Stimulated activated CD8-positive, alpha-beta memory T cell treated with anti-CD3 and anti-CD28 coated beads, Interleukin-4, amount 100 ng/mL, for 1 hour (primary cell): Measurements from ENCODE around the gene MAEA.
A peak's percentile ranks its signal among the peaks of the same experiment; 100 is the strongest.
"Not testable (repeated sequence)": the region's sequence is repeated elsewhere in the genome, so short reads cannot be mapped to it uniquely, and the experiment has no call there.

Experiments used
- DNase-seq, 2 donors: peaks; one replicate each; pipeline ENCODE4 v3.0.0-alpha.2; 2020; ENCODE audit warnings: low read depth in 2 of 2, low spot score in 1 of 2

MAEA gene

DNA sequence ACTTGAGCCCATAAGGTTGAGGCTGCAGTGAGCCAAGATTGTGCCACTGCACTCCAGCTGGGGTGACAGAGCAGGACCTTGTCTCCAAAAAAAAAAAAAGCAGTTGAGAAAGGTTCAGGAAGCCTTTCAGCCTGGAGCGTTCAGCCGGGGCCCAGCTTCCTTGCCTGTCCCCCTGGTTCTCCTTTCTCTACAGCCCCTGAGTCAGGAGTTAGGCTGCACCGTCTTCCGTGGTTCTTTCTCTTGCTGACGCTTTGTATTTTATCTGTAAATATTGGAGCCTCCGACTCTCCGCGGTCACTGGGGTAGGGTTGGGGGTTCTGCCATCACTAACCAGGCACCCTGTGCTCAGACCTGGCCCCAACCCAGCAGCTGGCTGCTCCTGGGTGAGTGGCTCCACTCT, 43.6 kb downstream of the MAEA start:
- DNase-seq = no peak

DNA sequence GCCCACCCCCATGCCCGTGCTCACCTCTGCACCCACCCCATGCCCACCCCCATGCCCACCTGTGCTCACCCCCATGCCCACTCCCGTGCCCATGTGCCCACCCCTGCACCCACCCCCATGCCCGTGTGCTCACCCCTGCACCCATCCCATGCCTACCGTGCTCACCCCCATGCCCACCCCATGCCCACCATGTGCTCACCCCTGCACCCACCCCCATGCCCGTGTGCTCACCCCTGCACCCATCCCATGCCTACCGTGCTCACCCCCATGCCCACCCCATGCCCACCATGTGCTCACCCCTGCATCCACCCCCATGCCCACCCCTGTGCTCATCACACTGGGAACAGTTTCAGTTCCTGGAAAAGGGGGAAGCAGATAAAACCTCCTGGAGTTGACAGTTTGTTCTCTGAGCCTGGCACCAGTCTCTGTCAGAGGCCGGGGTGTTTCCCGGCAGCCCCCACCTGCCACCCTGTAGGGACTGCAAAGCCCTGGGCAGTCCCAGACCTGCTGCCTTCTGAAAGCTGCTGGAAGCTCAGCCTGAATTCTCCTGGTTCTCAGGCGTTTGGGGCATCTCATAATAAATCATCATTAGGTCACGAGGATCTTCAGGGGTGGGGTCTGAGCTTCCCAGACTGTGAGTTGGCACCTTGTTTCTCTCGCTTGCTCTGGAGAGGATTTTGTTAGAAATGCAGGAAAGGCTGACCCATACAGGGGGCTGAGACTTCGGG, 44.3 kb downstream of the MAEA start:
- not testable (repeated sequence) for DNase-seq

DNA sequence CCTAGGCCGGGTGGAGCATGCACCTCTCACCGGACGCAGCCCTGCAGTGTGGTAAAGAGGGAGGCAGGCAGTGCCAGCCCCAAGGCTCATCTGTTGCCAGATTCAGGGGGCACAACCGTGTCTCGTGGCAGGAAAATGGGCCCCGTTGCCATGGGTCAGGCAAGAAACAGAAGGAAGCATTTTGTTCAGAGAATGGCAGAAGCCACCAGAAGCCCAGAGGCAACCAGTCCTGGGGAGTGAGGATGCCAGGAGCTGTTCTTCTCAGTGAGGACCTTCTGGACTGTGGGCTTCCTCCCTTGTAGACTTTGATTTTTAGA, 44.8 kb downstream of the MAEA start:
- DNase-seq = no peak

DNA sequence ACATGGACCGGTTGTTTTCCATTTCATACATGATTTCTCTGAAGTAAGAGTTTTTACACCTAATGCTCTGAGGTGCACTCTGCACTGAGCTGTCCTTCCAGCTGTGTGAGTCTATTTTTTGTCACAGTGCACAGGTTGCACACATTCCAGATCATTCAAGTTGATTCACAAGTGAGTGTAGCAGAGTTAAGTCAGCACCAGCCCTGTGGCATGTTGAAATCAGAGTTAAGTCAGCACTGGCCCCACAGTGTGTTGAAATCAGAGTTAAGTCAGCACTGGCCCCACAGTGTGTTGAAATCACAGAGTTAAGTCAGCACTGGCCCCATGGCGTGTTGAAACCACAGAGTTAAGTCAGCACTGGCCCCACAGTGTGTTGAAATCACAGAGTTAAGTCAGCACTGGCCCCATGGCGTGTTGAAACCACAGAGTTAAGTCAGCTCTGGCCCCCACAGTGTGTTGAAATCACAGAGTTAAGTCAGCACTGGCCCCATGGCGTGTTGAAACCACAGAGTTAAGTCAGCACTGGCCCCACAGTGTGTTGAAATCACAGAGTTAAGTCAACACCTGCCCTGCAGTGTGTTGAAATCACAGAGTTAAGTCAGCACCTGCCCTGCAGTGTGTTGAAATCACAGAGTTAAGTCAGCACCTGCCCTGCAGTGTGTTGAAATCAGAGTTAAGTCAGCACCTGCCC, 45.6 kb downstream of the MAEA start:
- not testable (repeated sequence) for DNase-seq

DNA sequence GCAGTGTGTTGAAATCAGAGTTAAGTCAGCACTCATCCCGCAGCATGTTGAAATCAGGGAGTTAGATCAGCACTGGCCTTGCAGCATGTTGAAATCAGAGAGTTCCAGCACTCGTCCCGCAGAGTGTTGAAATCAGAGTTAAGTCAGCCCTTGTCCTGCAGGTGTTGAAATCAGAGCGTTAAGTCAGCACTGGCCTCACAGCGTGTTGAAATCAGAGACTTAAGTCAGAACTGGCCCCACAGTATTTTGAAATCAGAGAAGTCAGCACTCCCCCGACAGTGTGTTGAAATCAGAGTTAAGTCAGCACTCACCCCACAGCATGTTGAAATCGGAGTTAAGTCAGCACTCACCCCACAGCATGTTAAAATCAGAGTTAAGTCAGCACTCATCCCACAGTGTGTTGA, 46.4 kb downstream of the MAEA start:
- no peak for DNase-seq

DNA sequence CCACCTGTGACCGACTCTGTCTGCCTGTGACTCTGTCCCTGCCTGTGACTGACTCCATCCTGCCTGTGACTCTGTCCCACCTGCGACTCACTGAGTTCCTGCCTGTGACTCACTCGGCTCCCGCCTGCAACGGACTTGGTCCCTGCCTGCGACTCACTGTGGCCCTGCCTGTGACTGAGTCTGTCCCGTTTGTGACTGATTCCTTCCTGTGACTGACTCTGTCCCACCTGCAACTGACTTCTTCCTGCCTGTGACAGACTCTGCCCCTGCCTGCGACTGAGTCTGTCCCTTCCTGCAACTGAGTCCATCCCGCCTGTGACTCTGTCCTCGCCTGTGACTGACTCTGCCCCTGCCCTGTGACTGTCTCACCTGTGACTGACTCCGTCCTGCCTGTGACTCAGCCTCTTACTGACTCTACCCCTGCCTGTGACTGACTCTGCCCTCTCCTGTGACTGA, 47.7 kb downstream of the MAEA start:
- peak in 1 of 2 donors; percentile 22 for DNase-seq

DNA sequence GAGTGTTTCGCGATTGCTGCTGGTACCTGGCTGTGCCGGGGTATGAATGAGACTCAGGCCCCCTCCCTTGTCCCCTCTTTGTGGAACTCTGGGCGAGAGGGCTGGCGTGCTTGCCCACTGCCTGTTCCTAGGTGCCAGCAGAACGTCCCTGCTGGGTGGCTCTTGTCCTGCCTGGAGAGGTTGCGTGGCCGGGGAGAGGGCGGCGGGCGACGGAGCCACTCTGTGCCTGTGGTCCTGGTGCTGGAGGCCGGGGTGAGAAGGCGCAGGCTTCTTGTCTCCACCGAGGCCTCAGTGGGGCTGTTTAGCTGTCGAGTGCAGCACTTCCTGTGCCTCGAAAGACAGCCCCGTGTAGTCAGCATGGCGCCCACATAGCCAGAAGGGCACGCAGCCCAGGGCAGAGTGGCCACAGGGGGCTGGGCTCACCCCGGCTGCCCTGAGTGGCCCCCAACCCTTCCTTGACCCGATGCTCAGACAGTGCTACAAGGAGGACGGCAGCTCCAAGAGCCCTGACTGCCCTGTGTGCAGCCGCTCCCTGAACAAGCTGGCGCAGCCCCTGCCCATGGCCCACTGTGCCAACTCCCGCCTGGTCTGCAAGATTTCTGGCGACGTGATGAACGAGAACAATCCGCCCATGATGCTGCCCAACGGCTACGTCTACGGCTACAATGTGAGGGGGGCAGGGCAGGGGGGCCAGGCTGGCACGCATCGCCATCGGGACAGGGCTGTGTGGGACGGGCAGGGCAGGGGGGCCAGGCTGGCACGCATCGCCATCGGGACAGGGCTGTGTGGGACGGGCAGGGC, 48.5 kb downstream of the MAEA start:
- no peak for DNase-seq

DNA sequence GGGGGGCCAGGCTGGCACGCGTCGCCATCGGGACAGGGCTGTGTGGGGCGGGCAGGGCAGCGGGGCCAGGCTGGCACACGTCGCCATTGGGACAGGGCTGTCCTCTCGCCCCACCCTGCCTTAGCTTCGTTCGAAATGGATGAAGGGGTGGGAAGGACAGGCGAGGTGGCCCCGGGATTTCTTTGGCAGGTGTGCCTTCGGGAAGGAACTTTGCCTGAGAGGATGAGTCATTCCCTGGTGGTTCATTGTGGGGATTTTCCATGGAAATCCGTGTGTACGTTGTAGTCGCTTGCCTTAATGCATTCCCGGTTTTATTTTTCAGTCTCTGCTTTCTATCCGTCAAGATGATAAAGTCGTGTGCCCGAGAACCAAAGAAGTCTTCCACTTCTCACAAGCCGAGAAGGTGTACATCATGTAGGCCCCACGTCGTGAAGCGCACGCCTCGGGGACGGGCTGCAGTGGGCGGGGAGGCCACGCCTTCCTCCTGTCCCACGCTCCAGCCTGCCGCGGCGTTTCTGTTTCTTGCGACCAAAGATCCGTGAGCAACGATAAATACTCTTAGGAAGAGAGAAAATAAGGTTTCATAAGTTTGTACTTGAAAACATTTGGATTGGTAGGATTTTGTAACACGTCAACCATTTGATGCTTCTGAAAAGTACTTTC, 49.2 kb downstream of the MAEA start:
- DNase-seq = no peak

DNA sequence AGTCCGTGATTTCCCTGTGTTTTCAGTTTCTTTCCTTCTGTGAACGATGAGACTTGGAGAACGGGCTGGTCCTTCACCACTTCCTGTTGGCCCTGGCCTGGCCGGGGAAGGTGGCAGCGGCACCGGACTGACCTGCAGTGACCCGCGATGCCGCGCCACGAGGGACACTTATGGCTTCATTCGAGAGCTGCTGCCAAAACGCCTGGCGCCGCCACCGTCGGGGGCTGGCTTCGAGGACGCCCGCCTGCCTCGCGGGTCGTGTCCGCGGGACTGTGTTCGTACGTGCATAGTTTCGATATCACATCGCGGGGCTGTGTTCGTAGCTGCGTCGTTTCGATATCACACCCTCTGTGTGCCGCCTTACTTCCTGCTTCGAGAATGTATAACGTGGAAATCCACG, 49.8 kb downstream of the MAEA start:
- DNase-seq = no peak

DNA sequence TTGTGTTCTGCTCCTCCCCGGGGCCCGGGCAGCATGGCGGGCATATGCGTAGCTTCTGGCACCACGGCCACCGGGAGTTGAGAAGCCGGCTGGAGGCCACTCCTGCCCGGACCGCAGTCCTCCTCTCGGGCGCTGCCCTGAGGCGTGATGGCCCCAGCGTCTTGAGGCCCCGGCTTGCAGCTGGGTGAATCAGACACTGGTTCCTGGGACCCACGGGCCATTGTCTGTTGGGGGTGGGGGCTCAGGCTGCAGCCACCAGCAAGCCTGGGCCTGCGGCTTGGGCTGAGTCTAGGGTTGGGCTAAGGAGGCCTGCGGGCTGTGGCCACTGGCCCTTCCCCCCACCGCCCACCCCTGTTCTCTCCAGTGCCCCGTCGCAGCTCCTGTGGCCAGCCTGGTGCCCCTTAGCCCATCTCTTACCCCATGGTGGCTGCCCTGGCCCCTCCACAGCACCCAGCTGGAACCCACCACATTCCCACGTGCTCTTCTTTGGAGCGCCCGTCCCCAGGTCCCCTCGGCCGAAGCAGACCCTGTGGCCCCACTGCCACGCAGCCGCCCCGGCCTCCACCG, 50.6 kb downstream of the MAEA start:
- no peak for DNase-seq

DNA sequence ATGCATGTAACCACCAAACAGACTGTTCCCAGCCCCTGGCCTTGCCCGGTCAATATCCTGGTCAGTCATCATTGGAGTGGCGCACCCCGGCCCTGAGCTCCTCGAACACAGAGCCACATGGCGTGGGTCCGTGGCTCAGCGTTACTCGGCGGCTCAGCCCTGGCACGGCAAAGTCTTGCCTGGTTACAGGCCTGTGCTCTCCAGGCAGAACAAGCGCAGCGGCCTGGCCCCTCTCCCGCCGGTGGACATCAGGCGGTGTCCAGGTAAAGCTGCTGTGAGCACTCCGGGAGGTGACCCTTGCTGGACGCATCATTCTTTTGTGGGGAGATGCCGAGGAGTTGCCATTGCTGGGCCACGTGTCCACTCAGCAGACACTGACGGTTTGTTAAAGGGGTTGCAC, 51.2 kb downstream of the MAEA start:
- DNase-seq = no peak

DNA sequence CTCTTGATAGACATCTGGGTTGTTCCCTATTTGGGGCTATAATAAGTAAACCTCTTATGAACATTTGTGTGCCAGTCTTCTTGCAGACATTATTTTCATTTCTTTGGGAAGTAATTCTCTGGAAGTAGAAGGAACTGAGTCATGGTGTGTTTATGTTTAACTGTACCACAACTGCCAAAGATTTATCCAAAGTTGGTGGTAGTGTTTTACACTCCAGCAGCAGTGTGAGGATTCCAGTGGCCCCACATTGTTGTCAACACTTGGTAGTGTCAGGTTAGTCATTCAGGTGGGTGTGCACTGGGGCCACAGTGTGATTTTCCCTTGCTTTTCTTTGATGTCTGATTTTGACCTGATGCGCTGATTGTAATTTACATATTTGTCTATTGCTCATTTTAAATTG, 52.3 kb downstream of the MAEA start:
- DNase-seq = no peak

DNA sequence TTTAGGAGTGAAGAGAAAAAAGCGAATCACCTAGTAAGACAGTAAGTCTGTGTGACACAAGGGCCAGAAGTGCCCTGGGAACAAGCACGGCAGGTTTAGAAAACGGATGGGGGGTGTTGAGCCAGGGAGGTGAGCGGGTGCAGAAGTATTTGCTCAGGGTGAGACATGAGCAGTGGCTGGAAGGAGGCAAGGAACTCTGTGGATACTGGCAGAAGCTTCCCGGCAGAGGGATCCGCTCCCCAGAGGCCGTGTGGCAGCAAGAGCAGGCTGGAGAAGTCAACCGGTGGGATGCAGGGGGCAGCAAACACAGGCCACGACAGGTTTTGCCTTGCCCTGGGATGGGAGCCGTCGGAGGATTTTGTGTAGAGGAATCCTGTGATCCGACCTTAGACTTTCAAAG, 55.0 kb downstream of the MAEA start:
- DNase-seq = no peak

DNA sequence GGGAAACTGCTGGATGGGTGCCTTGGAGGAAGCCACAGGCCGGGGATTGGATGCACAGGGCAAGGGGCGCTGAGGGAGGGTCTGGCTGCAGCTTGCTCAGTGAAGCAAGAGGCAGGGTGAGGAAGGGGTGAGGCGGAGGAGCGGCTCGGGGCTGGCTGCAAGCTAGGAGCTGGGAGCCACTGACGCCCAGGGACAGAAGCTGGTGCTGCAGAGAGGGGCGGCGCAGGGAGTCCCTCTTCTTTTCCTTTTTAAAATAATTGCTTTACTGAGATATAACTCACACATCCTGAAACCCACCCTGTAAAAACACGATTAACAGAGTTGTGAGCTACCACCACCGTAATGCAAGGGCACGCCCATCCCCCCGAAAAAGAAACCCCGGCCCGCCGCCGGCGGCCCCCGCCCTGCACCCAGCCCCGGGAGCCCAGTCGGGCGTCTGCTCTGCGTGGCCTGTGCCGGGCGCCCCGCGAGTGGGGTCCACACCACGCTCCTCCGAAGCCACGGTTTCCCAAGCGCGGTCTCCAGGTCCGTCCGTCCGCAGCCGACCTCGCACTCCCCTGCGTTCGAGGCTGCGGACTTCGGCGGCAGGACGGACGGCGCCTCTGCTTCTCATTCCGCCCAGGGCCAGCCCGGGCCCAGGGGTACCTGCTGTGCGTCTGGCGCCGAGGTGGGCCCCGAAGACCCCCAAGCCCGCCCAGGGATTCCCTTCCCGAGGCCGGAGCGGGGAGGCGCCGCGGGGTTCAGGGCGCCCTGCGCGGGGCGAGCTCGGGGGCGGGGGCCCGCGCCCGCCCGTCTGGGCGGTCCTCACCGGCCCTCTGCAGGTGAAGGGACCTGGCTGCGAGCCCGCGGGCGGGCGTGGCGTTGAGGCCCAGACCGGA, 56.5 kb downstream of the MAEA start:
- no peak for DNase-seq

DNA sequence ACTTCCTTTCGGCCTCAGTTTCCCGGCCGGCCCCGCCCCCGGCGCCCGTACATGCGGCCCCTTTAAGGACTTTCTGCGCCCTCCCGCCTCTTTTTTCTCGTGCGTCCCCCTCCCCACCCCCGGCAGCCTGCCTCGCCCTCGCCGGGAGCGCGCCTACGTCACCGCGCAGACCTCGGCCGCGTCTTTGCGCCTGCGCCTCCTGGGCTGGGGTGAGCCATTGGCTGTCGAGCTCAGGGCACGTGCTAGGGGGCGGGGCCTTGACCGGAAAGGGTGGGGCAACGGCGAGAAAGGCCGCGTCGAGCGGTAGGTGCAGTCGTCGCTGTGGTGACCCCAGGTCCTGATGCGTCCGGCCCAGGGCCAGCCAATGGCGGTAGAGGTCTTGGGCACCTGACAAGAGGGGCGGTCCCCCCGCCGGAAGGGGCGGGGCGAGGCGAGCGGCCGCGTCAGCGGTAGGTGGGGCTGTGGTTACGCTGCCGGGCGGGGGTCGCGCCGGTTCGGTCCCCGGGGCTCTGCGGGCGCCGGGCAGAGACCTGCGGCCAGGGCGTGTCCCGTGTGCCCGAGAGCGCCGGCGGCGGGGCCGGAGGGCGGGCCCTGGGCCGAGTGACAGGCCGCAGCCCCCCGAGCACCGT, 57.2 kb downstream of the MAEA start, which contains the start of gene UVSSA:
Gene UVSSA (plus strand): TSS at position 428 of the 629 bp plus-strand sequence. CDS start 884 bp downstream, outside the sequence.
- DNase-seq = peak; percentile 100

DNA sequence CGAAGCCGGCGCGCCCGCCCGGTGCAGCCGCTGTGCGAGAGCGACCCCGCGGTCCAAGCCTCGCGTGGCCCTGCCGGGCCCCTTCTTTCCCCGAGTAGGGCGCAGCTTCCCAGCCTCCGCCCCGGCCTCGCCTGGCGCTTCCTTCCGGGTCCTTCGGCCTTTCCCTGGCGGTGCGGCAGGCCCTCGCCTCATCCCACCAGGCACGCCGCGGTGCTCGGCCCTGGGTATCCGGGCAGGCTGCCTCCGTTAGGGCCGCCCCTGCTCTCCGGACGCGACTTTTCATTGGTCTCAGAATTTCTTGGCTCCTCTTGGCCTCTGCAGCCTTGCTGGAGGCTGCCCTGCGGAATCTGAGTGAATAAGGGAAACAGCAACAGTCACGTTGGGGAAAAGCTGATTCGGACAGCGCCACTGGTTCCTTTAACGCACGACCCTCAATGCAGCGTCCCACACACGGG, 57.7 kb downstream of the MAEA start:
- no peak for DNase-seq

DNA sequence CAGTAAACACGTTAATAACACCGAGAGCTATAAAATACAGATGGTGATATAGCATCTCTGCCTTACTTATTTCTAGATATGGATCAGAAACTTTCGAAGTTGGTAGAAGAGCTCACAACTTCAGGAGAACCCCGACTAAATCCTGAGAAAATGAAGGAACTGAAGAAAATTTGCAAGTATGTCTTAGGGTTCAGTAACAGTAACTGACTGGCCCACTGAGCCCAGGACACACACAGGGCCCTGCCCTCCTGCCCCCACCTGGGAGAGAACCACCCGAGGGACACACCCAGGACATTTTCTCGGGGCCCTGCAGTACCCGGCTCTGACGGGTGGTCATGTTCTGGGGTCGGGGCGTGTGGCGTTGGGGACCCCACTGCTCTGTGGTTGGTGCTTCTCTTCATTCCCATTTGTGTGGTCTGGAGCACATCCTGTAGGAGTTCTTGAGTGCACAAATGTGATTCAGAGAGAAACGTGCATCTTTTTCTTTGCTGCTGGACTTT, 58.4 kb downstream of the MAEA start:
- DNase-seq = no peak

DNA sequence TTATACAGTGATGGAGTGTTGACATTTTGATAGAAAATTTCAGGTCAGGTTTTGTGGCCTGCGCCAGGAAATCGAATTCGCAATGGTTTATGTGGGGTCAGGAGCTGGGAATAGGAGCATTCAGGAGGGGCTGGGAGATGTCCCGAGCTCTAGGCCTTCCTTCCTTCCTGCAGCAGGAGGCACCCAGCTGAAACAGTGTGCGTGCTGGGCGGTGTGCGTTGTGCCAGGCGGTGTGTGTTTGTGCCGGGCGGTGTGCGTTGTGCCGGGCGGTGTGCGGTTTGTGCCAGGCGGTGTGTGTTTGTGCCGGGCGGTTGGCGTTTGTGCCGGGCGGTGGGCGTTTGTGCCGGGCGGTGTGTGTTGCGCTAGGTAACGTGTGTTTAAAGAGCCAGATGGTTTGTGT, 59.1 kb downstream of the MAEA start:
- no peak for DNase-seq

DNA sequence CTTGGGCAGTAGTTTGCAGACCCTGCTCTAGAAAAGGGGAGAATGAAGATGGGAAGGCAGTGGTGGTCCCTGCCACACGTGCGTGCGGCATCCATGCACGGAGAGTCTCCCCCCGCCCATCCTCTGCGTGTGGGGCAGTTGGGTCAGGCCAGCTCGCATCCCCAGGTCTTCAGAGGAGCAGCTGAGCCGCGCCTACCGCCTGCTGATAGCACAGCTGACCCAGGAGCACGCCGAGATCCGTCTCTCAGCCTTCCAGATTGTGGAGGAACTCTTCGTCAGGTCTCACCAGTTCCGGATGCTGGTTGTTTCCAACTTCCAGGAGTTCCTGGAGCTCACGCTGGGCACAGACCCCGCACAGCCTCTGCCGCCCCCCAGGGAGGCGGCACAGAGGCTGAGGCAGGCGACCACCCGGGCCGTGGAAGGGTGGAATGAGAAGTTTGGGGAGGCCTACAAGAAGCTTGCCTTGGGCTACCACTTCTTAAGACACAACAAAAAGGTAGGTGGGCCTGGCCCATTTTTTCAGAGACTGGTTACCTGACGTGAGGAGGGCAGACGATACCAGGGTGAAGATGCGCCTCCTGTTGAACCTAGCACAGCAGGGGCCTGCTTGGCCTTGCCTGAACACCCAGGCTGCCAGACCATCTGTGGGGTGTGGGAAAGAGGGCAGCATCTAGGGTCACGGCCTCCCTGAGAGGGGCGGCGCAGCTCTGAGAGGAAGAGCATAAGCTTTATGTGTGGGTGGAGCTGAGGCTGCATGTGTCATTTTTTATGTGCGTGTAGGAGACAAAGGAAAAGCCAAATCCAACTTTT, 59.9 kb downstream of the MAEA start:
- DNase-seq = no peak
